ENCODE data around the gene MSTO1.
"Not testable (repeated sequence)": the region's sequence is repeated elsewhere in the genome, so short reads cannot be mapped to it uniquely, and the experiment has no call there.

MSTO1 gene

DNA sequence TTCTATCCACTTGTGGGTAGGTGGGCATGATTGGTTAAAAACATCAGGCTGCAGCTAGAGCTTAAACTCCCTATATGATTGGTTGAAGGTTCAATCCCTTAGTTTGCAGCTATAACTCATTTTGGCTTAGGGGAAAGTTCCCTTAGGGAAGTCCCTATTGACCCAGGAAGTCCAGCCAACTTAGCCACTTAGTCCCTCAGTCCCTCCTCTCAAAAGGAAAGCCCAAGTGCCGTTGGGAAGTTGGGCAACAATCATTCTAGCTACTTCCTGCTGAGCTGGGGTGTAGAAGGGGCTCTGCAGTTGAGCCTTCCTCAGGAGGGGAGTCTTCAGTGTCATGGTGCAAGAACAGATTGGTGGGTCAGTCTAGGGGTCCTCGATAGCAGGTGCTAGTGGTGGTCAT, 12.2 kb downstream of the MSTO1 start:
- DNase-seq: no peak

GRCh38 chr1:155623357-155623756, 13.3 kb downstream of the MSTO1 start:
- DNase-seq: no peak

DNA sequence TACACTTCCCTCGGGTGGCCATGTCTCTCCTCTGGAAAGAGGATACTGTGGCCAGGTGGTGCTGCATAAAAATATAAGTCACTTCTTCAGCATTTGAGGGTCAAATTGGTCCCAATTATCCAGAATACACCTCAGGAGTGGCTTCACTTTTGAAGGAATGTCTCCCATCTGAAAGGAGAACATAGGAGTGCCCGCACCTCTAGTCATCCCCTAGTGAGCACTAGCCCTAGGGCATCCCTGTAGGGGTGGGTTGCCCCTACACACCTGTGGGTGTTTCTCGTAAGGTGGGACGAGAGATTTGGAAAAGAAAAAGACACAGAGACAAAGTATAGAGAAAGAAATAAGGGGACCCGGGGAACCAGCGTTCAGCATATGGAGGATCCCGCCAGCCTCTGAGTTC, 16.4 kb downstream of the MSTO1 start:
- DNase-seq: not testable (repeated sequence)

DNA sequence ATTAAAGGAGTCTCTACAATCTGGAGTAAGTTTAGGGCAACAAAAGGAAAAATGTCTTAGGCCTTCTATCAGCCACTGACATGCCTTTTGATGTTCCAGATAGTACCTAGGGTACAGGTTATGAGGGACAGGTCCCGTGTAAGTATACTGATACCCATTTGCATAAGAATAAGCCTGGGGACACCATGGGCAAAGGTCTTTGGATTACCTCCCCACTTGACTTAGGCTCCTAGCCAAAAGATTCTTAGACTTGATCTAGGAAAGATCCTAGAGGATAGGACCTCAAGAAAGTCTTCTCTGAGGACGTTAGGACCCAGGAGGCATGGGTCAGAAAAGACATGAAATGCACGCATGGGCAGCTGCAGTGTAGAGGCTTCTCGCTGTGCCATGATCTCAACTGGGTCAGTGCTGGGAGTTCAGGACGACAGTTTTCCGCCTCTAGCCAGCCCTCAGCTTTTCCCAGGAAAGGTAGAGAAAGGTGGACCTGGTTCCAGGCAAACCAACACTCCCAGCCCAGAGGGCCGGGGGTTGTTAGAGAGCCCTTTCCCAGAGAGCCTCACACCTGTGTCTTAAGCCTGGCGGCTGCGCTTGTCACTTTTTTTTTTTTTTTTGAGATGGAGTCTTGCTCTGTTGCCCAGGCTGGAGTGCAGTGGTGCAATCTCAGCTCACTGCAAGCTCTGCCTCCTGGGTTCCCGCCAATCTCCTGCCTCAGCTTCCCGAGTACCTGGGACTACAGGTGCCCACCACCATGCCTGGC, 26.6 kb downstream of the MSTO1 start:
- no peak for DNase-seq

- DNase-seq: no peak
These were observed 30.3 kb downstream of the MSTO1 start for GRCh38 chr1:155640367-155640766.

GRCh38 chr1:155642559-155643180, 32.7 kb downstream of the MSTO1 start:
- DNase-seq: not testable (repeated sequence)

- DNase-seq: no peak
These were observed 33.2 kb downstream of the MSTO1 start for GRCh38 chr1:155643230-155643629.

DNA sequence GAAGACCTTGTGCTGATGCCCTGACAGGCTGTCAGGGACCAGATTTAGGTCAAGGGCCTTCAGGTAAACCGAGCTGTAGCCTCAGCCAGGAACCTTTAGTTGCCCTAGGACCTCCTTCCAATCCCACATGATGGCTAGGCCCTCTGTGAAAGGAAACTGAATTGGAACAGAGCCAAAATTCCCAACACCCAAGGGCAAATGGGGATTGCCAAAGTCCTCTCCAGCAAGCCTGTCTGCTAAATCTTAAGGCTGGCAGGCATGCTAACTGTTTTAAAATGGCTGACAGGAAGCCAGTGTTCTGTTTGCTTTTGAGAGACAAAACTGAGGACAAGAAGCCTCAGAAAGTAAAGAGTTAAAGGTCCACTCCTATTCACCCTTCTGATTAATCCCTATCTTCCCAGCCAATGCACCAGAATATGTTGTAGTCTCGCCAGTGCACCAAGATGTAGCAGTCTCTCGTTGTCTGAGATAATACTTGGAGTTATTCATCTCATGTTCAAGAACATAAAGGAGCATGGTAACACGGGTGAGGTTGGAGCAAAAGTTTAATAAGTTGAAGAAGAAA, 35.1 kb downstream of the MSTO1 start:
- DNase-seq: no peak

DNA sequence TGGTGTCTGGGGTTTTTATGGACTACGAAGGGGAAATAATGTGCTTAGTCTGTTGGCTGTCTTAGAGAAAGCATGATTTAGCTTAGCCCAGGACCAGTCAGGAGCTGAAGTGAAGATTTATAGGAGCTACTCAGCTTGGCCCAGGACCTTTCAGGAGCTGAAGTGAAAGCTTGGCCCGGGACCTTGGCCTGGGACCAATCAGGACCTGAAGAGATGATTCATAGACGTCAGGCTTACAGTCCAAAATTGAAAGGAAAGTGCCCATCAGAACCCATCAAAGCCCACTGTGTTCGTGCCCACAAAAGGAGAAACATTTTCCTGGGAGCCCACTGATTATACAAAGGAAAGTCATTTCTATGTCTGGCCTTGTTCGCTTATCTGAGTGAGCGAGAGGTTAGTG, 35.6 kb downstream of the MSTO1 start:
- DNase-seq: no peak

GRCh38 chr1:155646307-155646706, 36.3 kb downstream of the MSTO1 start:
- DNase-seq: no peak

DNA sequence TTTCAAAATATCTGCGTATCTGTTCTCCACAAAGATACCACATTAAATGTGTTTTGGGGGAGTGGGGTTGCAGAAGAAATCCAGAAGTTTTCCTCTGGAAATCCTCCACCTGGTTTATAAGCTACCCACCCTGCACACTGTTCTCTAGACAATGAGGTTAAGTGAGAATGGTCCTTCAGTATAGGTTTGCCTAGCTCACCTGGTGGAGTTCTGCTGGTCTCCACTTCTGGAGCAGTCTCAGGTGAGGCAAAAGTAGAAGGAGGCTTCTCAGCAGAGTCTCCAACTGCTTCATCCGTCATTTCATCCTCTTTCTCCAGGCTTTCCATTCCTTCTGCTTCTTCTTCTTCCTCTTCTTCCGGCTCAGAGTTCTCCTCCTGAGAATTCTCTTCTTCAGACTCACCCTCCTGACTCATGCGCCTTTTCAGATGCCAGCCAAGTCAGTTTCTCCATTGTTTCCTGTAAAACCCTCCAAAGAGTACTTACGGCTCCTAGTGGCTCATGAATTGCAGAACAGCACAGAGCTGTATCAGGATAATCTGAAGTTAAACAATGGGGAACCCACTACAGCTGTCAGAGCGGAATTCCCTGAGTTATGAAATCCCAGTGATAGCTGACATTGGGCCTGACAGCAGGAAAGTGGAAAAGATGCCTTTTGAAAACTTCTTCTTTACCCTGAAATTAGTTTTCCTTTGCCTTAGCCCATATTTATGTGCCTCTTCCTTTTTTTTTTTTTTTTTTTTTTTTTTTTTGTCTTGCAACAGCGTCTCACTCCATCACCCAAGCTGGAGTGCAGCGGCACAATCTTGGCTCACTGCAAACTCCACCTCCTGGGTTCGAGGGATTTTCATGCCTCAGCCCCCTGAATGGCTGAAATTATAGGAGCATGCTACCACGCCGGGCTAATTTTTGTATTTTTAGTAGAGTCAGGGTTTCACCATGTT, 38.5 kb downstream of the MSTO1 start:
- no peak for DNase-seq

GRCh38 chr1:155649676-155650075, 39.7 kb downstream of the MSTO1 start:
- DNase-seq: no peak

DNA sequence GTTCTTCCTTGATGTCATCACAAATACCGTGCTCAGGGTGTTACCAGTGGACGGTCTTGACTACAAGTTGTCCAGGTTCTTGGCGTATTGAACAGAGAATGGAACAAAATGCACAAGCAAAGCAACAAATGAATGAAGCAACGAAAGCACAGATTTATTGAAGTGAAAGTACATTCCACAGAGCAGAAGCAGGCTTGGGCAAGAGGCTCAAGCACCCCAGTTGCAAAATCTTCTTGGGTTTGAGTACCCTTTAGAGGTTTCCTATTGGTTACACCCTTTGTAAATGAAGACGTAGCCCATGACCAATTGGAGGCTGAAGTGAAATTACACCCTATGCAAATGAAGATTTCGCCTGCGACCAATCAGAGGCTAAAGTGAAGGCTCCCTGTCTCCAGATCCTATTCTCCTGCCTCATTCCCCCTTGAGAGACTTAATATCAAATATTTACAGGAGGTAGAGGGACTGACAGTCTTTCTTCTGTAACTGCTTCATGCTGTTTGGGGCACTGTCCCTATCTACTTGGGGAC, 40.3 kb downstream of the MSTO1 start:
- DNase-seq: no peak

- peak; percentile 82 for DNase-seq
These were observed 42.0 kb downstream of the MSTO1 start for GRCh38 chr1:155651861-155652661.

GRCh38 chr1:155652951-155653350, 42.9 kb downstream of the MSTO1 start:
- no peak for DNase-seq

DNA sequence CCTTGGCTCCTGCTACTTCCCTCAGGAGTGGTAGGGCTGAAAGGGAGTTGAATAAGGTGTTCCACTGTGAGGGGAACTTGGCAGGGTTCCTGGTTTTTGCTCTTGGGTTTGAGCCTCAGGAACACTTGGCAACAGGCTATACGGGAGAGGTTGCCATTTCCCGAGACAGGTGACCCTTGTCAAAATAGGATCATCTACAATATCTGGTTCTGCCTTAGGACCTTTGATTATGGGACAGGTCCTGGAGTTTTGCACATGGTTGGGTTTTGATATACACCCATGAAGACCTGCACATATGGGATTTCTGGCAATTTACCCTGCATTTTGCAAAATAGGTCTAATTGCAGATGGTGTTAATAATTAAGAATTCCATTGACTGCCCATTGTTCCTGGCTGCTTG, 47.4 kb downstream of the MSTO1 start:
- no peak for DNase-seq

GRCh38 chr1:155661239-155661638, 51.2 kb downstream of the MSTO1 start:
- not testable (repeated sequence) for DNase-seq
